Ovary (tissue), 9 donors: Measurements from ENCODE around the gene NCK2. TPM values are rescaled to one million over a fixed set of nuclear protein-coding genes. Genes with fewer than 3 reads are reported as not detected.

Experiments
- DNase-seq, 5 donors: peaks; one replicate each; pipeline ENCODE4 v3.0.0-alpha.2; 2019 to 2020
- H3K27ac ChIP-seq, 2 donors: fragments of 200-600 bp; one replicate each; pipeline versions ENCODE4 v1.5.1 to v1.8.0; 2019 to 2022
- H3K27me3 ChIP-seq: fragments of 200-600 bp; one replicate; pipeline ENCODE4 v1.8.0; 2022
- H3K36me3 ChIP-seq: fragments of 200-600 bp; sonication (generic); one replicate; pipeline ENCODE4 v1.5.1; 2019
- H3K4me1 ChIP-seq: one replicate; pipeline ENCODE4 v1.8.1; 2013; ENCODE audit warnings: mild to moderate bottlenecking, moderate library complexity; ENCODE audit not compliant: insufficient read depth
- H3K4me3 ChIP-seq: fragments of 200-600 bp; sonication (generic); one replicate; pipeline ENCODE4 v1.5.1; 2017
- H3K9me3 ChIP-seq, 2 donors: fragments of 200-600 bp in 1 of 2; sonication (generic) in 1 of 2; one replicate each; pipeline versions ENCODE4 v1.5.1 to v1.8.1; 2013 to 2019; ENCODE audit warnings: mild to moderate bottlenecking in 1 of 2, moderate library complexity in 1 of 2
- CTCF ChIP-seq, 3 donors: fragments of 450-650 bp in 2 of 3; fragments of 200-600 bp in 1 of 3; IDR thresholded peaks; one replicate each; pipeline versions ENCODE4 v1.5.1 to v1.8.0; 2016 to 2022; ENCODE audit warnings: antibody characterized with exemption in 3 of 3, mild to moderate bottlenecking in 1 of 3
- EP300 ChIP-seq: sonication (generic); formaldehyde crosslinking; IDR thresholded peaks from one replicate; pipeline ENCODE4 v1.6.1; 2017; ENCODE audit warnings: antibody characterized with exemption
- POLR2A ChIP-seq: fragments of 450-650 bp; IDR thresholded peaks from one replicate; pipeline ENCODE4 v1.6.1; 2017; ENCODE audit warnings: antibody characterized with exemption, mild to moderate bottlenecking, moderate library complexity
- WGBS, 3 donors: extraction: QIAGEN DNeasy Blood & Tissue Kit in 1 of 3; methylation state at CpG; one replicate each; pipeline versions ENCODE4 v1.1.5 to v1.1.7; 2013 to 2017; 5-methylcytosine and 5-hydroxymethylcytosine counted together
- intact Hi-C, 4 donors: fragments of 100-400 bp; cut with DNase I; formaldehyde crosslinking; loops; one replicate each; pipeline versions ENCODE4 v1.11.0 to v1.15.1; 2022 to 2023
- polyA plus RNA-seq, 2 donors: library from polyadenylated mRNA; stranded (reverse); fragments of 200-250 nt in 1 of 2; fragments of 350-450 nt in 1 of 2; fragmentation: Illumina TruSeq in 1 of 2; extraction: RNeasy Lipid Tissue Mini Kit (QIAGEN cat#74804) in 1 of 2; gene quantifications; one replicate each; pipeline ENCODE4 v1.2.3, GENCODE V29; 2013 to 2014
- total RNA-seq, 7 donors: library from RNA; depleted of rRNA in 2 of 7; stranded (reverse); fragments of >200 nt in 2 of 7; fragmentation: NEBNext Ultra II Directional in 3 of 7; extraction: Animal tissue kit (Norgen Biotek cat#: 25700) in 3 of 7; gene quantifications; one replicate each; pipeline versions ENCODE4 v1.1.0 to v1.2.4, GENCODE V29; 2016 to 2023
- donor health status: DM: no; HTN: no; CAD: no; lungs with moderate emphysema.
- donor health status: DM: no; HTN: no; CAD: no.
- donor health status: Bipolar disorder and iron deficiency.
- donor health status: DM: yes; HTN: yes; CAD: no.
- donor health status: DM: no; HTN: no; CAD: no.
- donor health status: DM: yes; HTN: yes; CAD: no.

NCK2 gene
- total and polyA plus RNA-seq, 9 donors: 16.7 to 42.9 (median 31.2) TPM

DNA sequence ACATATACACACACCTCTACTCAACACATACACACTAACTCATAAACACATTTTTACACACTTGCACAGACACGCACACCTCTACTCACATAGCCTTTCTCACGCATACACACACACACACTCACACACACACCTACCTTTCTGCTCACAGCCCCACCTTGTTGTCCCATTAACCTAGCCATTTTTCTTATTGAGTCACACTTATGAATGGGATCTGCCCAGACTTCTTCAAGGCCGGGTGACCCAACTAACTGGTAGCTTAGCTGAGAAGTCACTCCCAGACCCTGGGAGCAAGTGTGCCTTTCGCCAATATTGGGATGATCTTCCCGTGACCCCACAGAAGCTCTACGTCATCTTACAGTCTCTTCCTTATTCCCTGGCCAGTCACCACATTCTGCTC is 192.2 kb downstream of the NCK2 start:
- Histone ChIP-seq H3K9me3 (no peaks in the 10 kb centered on the region), H3K36me3 (no peaks in the 10 kb centered on the region), H3K27ac (no peak overlapping the region), H3K27me3 (no peaks in the 10 kb centered on the region), H3K4me3 (no peak overlapping the region), H3K4me1 (peaks cover 2% of the 10 kb centered on the region)
- TF ChIP-seq EP300: no peak
- no peak for TF ChIP-seq CTCF (IDR thresholded peaks at IDR 0.05)
- no peak for TF ChIP-seq POLR2A
- intact Hi-C loops: no loop called here
- DNase-seq: no peak
- WGBS, 3 donors: 95% methylated on average over 6 of the region's 6 CpGs

GRCh38 chr2:105937498-105938097 is 192.9 kb downstream of the NCK2 start:
- Histone ChIP-seq H3K9me3 (no peaks in the 10 kb centered on the region), H3K4me1 (peaks cover 2% of the 10 kb centered on the region), H3K36me3 (no peaks in the 10 kb centered on the region), H3K27ac (no peak overlapping the region), H3K27me3 (no peaks in the 10 kb centered on the region), H3K4me3 (no peak overlapping the region)
- intact Hi-C loops: no loop called here
- no peak for DNase-seq
- TF ChIP-seq CTCF (IDR thresholded peaks at IDR 0.05): no peak
- TF ChIP-seq EP300: no peak
- no peak for TF ChIP-seq POLR2A
- 92 to 94% (median 94%) methylated on average over 5 to 6 of the region's 6 CpGs for WGBS, 3 donors
